Measurements from ENCODE around the gene BEND5.

BEND5 gene

DNA sequence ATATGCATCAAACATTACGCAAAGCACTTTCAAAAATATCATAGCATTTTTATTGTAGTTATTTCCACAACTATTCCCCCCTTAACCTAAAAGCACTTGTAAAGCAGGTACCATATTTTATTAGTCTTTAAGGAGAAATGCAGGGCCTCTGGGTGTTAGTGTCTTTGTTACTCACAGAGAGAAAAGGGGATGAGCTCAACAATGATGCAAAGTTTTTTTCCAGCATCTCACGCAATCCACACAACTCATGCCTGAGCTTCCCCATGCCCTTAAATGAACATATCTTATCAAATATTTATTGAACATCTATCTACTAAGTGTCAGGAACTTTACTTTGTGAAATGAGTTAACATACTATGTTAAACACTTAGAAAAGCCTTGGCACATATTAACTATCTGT, 50.6 kb downstream of the BEND5 start:
- no peaks in the 10 kb centered on the region for H3K27me3 ChIP-seq
- TF ChIP-seq, protein P1, sequence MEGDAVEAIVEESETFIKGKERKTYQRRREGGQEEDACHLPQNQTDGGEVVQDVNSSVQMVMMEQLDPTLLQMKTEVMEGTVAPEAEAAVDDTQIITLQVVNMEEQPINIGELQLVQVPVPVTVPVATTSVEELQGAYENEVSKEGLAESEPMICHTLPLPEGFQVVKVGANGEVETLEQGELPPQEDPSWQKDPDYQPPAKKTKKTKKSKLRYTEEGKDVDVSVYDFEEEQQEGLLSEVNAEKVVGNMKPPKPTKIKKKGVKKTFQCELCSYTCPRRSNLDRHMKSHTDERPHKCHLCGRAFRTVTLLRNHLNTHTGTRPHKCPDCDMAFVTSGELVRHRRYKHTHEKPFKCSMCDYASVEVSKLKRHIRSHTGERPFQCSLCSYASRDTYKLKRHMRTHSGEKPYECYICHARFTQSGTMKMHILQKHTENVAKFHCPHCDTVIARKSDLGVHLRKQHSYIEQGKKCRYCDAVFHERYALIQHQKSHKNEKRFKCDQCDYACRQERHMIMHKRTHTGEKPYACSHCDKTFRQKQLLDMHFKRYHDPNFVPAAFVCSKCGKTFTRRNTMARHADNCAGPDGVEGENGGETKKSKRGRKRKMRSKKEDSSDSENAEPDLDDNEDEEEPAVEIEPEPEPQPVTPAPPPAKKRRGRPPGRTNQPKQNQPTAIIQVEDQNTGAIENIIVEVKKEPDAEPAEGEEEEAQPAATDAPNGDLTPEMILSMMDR (IDR thresholded peaks at IDR 0.05), result no peak
- H3K9me3 ChIP-seq, result no peaks in the 10 kb centered on the region
- no peaks in the 10 kb centered on the region for H3K36me3 ChIP-seq
- no peak overlapping the region for H3K4me3 ChIP-seq (ENCODE audit: low read depth in 1 of 2, low read length in 1 of 2)
- H3K4me1 ChIP-seq (ENCODE audit: control insufficient read depth in 1 of 2, insufficient read depth in 1 of 2, low read depth in 1 of 2, low read length in 1 of 2), result no peaks in the 10 kb centered on the region
- no peak overlapping the region for H3K27ac ChIP-seq

DNA sequence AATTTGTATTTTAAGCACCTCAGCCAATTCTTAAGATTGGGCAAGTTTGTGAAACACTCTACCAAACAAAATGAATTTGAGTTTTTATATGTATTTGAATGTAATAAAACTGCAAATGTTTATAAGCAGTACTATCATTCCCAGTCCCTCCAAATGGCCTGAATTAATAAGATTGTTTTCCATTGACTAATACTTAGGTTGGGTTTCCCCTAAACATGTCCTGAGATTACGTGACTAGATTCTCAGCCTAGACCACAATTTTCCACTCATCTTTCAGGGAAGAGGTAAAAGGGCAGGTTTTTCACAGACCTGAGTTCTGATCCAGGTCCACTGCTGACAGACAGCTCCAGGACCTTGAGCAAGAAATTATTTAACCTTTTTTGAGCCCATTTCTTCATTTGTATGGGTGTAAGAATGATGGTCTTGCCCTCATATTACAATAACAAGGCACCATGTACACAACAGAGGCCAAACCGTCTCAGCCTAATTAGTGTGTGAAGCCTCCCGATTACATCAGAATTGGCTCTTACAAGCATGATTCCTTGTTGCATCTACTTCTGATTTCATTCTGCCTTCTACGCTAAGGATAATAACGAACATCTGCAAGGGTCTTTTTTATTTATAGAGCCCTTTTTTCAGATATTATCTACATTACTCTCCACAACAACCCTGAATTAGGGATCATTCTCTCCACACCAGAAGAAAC, 51.2 kb downstream of the BEND5 start:
- H3K27me3 ChIP-seq, result no peaks in the 10 kb centered on the region
- H3K4me3 ChIP-seq (ENCODE audit: low read depth in 1 of 2, low read length in 1 of 2), result no peak overlapping the region
- H3K9me3 ChIP-seq, result no peaks in the 10 kb centered on the region
- TF ChIP-seq, protein P1 (IDR thresholded peaks at IDR 0.05), result no peak
- no peak overlapping the region for H3K27ac ChIP-seq
- no peaks in the 10 kb centered on the region for H3K4me1 ChIP-seq (ENCODE audit: control insufficient read depth in 1 of 2, insufficient read depth in 1 of 2, low read depth in 1 of 2, low read length in 1 of 2)
- H3K36me3 ChIP-seq, result no peaks in the 10 kb centered on the region

DNA sequence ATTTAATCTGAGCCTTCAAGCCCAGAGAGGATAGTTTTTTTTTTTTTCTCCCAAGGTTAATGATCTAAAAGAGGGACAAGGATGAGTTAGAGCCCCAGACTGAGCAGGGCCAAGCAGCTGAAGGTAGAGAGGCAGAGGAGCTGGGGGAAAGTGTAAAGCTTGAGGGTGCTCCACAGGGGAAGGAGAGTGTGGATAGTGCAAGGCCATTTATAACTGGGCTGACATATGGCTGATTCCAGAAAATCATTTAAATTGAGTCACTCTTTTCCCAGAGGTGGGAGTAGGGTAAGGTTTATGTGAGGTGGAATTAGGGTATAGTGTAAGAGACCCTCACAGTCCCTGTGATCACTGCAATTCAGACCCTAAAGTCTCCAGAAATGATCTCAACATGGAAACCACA, 55.8 kb downstream of the BEND5 start:
- no peaks in the 10 kb centered on the region for H3K4me1 ChIP-seq (ENCODE audit: control insufficient read depth in 1 of 2, insufficient read depth in 1 of 2, low read depth in 1 of 2, low read length in 1 of 2)
- no peak overlapping the region for H3K27ac ChIP-seq
- no peaks in the 10 kb centered on the region for H3K27me3 ChIP-seq
- H3K4me3 ChIP-seq (ENCODE audit: low read depth in 1 of 2, low read length in 1 of 2), result no peak overlapping the region
- TF ChIP-seq, protein P1 (IDR thresholded peaks at IDR 0.05), result no peak
- H3K9me3 ChIP-seq, result no peaks in the 10 kb centered on the region
- H3K36me3 ChIP-seq, result no peaks in the 10 kb centered on the region

DNA sequence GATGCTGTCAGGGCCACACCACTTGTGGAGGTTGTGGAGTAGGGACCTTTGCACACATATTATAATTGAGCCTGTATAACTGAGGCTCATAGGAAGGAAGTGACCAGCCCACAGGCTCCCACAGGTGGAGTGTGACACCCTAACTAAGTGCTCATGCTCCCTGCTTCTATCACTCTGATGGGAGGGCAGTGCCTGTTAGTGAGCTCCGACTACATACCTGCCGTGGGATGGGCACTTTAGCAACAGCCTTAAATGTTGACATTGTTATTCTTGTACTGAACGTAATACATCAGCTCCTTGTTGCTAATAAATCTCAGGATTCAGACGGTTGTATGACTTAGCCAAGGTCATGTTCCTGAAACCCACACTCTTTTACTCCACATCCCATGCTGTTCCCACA, 58.0 kb downstream of the BEND5 start:
- no peaks in the 10 kb centered on the region for H3K27me3 ChIP-seq
- no peak overlapping the region for H3K4me3 ChIP-seq (ENCODE audit: low read depth in 1 of 2, low read length in 1 of 2)
- H3K27ac ChIP-seq, result no peak overlapping the region
- H3K36me3 ChIP-seq, result no peaks in the 10 kb centered on the region
- H3K9me3 ChIP-seq, result no peaks in the 10 kb centered on the region
- TF ChIP-seq, protein P1 (IDR thresholded peaks at IDR 0.05), result no peak
- H3K4me1 ChIP-seq (ENCODE audit: control insufficient read depth in 1 of 2, insufficient read depth in 1 of 2, low read depth in 1 of 2, low read length in 1 of 2), result no peaks in the 10 kb centered on the region

DNA sequence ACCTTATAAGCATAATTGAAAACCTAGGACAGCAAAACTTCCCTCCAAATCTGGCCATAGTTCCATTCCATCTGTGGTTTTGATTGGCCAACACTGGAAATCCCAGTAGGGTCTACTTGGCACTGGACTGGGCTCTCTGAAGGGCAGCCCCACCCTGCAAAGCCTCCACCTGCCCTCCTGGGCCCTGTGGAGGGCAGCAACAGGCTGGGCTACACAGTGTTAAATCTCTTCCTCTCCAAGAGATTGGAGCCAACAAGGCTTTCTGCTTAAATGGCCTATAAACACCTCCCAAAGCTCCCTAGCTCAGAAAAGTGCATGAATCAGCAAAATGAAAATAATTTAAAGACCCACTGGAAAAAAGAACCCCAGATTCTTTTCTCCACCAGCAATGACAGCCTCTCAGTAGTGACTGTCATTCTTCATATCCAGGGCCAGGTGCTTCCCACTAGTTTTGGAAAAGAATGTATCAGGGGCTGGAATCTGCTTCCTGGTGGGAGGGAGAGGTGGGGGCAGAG, 58.5 kb downstream of the BEND5 start:
- Histone ChIP-seq H3K9me3 (no peaks in the 10 kb centered on the region), H3K27ac (no peak overlapping the region), H3K27me3 (no peaks in the 10 kb centered on the region), H3K4me1 (ENCODE audit: control insufficient read depth in 1 of 2, insufficient read depth in 1 of 2, low read depth in 1 of 2, low read length in 1 of 2) (no peaks in the 10 kb centered on the region), H3K36me3 (no peaks in the 10 kb centered on the region), H3K4me3 (ENCODE audit: low read depth in 1 of 2, low read length in 1 of 2) (no peak overlapping the region)
- TF ChIP-seq, protein P1 (IDR thresholded peaks at IDR 0.05), result no peak
